HAP-1 (cell line): ENCODE data around the gene DHX38.
"Not testable (repeated sequence)": the region's sequence is repeated elsewhere in the genome, so short reads cannot be mapped to it uniquely, and the experiment has no call there.

Experiments used
- DNase-seq, 2 experiments: peaks; one replicate each; pipeline ENCODE4 v3.0.0-alpha.2; 2016 to 2020; ENCODE audit warnings: low spot score in 2 of 2
- H3K27me3 ChIP-seq: fragments of 250-450 bp; sonication (Bioruptor Pico); 2 replicates; pipeline ENCODE4 v1.5.1; 2020; ENCODE audit warnings: low read depth, mild to moderate bottlenecking, moderate library complexity
- H3K36me3 ChIP-seq: fragments of 250-450 bp; sonication (Bioruptor Pico); replicated peaks from 2 replicates; pipeline ENCODE4 v1.5.1; 2020; ENCODE audit warnings: mild to moderate bottlenecking
- H3K4me1 ChIP-seq: fragments of 250-450 bp; sonication (Bioruptor Pico); 2 replicates; pipeline ENCODE4 v1.5.1; 2020; ENCODE audit warnings: mild to moderate bottlenecking
- H3K4me3 ChIP-seq: fragments of 250-450 bp; sonication (Bioruptor Pico); 2 replicates; pipeline ENCODE4 v1.5.1; 2020; ENCODE audit warnings: mild to moderate bottlenecking, moderate library complexity
- H3K9me3 ChIP-seq: fragments of 250-450 bp; sonication (Bioruptor Pico); 2 replicates; pipeline ENCODE4 v1.5.1; 2020; ENCODE audit warnings: mild to moderate bottlenecking, moderate library complexity
- in situ Hi-C: fragments of 300-500 bp; cut with MboI; formaldehyde crosslinking; loops from 3 replicates; pipeline ENCODE4 v1.14.3; 2020; ENCODE audit warnings: low sequenced_read_pairs, inconsistent platforms, mixed read lengths

DHX38 gene

DNA sequence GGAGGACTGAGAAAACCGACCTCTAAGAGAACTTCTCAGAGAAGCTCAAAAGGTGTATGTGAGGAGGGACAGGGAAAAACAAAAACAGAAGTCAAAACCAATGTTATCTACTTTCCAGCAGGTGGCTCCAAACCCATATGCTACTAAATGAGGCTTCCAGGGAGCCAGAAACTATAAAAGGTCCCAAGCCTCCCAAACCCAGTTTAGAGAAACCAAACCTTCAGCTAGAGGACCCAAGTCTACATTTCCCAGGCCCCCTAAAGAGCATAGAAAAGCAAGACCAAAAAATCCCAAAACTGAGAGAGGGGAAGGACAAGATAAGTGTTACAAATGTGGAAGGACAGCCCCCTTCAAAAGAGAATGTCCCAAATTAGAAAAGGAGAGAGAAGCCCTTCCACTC is 26.9 kb upstream of the DHX38 start:
- peak in 1 of 2 experiments; percentile 58 for DNase-seq
- Histone ChIP-seq H3K36me3 (no peaks in the 10 kb centered on the region), H3K4me1 (no peaks in the 10 kb centered on the region), H3K27me3 (no peaks in the 10 kb centered on the region), H3K9me3 (no peaks in the 10 kb centered on the region), H3K4me3 (no peak overlapping the region)
- in situ Hi-C loops = no loop called here

DNA sequence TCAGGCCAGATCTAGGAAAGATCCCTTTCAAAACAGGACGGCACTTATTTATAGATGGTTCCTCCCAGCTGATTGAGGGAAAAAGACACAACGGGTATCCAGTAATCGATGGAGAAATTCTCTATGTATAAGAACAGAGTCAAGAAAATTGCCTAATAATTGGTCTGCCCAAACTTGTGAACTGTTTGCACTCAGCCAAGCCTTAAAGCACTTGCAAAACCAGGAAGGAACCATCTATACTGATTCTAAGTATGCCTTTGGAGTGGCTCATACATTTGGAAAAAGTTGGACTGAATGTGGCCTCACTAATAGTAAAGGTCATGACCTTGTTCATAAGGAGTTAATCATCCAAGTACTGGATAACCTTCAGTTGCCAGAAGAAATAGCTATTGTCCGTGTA is 24.7 kb upstream of the DHX38 start:
- DNase-seq = no peak
- no peaks in the 10 kb centered on the region for H3K36me3 ChIP-seq
- no peak overlapping the region for H3K4me3 ChIP-seq
- in situ Hi-C loops = no loop called here
- H3K4me1 ChIP-seq = no peaks in the 10 kb centered on the region
- H3K9me3 ChIP-seq = no peaks in the 10 kb centered on the region
- H3K27me3 ChIP-seq = no peaks in the 10 kb centered on the region

GRCh38 chr16:72072514-72073342 is 20.9 kb upstream of the DHX38 start:
- H3K36me3 ChIP-seq = no peaks in the 10 kb centered on the region
- H3K27me3 ChIP-seq = no peaks in the 10 kb centered on the region
- no peak overlapping the region for H3K4me3 ChIP-seq
- no peaks in the 10 kb centered on the region for H3K4me1 ChIP-seq
- in situ Hi-C loops = no loop called here
- no peak for DNase-seq
- no peaks in the 10 kb centered on the region for H3K9me3 ChIP-seq

GRCh38 chr16:72073560-72074230 is 20.0 kb upstream of the DHX38 start:
- in situ Hi-C loops = no loop called here
- no peaks in the 10 kb centered on the region for H3K9me3 ChIP-seq
- no peaks in the 10 kb centered on the region for H3K4me1 ChIP-seq
- H3K36me3 ChIP-seq = no peaks in the 10 kb centered on the region
- no peak overlapping the region for H3K4me3 ChIP-seq
- H3K27me3 ChIP-seq = no peaks in the 10 kb centered on the region
- no peak for DNase-seq

DNA sequence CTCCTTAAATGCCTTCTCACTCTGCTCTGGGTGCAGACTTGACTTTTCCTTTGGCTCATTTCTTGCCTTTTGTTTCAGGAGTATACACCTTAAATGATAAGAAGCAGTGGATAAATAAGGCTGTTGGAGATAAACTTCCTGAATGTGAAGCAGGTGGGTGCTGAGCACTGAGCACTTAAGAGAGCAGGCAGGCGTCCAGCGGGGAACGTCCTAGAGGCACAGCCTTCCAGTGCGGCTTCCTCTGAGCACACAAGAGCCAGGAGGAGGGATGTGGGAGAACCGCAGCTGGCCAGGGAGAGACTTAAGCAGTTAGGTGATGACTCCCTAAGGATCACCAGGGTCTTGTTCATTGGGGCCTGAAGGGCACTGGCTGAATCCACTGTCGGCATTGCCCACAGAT is 18.6 kb upstream of the DHX38 start:
- H3K36me3 ChIP-seq, DNase-seq, H3K27me3 ChIP-seq, H3K4me3 ChIP-seq, in situ Hi-C loops, H3K4me1 ChIP-seq, H3K9me3 ChIP-seq: not testable (repeated sequence)

GRCh38 chr16:72076991-72077706 is 16.5 kb upstream of the DHX38 start:
- in situ Hi-C loops, H3K9me3 ChIP-seq: not testable (repeated sequence)

GRCh38 chr16:72083778-72084404 is 9.8 kb upstream of the DHX38 start:
- in situ Hi-C loops = no loop called here
- Histone ChIP-seq H3K4me1 (no peaks in the 10 kb centered on the region), H3K9me3 (no peaks in the 10 kb centered on the region), H3K4me3 (no peak overlapping the region), H3K27me3 (no peaks in the 10 kb centered on the region), H3K36me3 (peaks cover 31% of the 10 kb centered on the region)
- no peak for DNase-seq

More at GRCh38 chr16:72076991-72077706, 16.5 kb upstream of the DHX38 start:
- DNase-seq, H3K36me3 ChIP-seq, H3K4me1 ChIP-seq, H3K27me3 ChIP-seq, H3K4me3 ChIP-seq: not testable (repeated sequence)

- DNase-seq = no peak
- Histone ChIP-seq H3K4me1 (no peaks in the 10 kb centered on the region), H3K4me3 (no peak overlapping the region), H3K36me3 (peaks cover 37% of the 10 kb centered on the region), H3K27me3 (no peaks in the 10 kb centered on the region), H3K9me3 (no peaks in the 10 kb centered on the region)
- in situ Hi-C loops = no loop called here
These were observed 9.2 kb upstream of the DHX38 start for GRCh38 chr16:72084445-72084844.

- Histone ChIP-seq H3K4me3 (no peak overlapping the region), H3K27me3 (no peaks in the 10 kb centered on the region), H3K36me3 (peaks cover 42% of the 10 kb centered on the region)
These were observed 8.6 kb upstream of the DHX38 start for GRCh38 chr16:72085002-72085401.

GRCh38 chr16:72091217-72091616 is 2.4 kb upstream of the DHX38 start:
- no peaks in the 10 kb centered on the region for H3K9me3 ChIP-seq
- H3K36me3 ChIP-seq = peaks cover 33% of the 10 kb centered on the region
- DNase-seq = no peak
- peaks cover 5% of the 10 kb centered on the region for H3K4me1 ChIP-seq
- no peaks in the 10 kb centered on the region for H3K27me3 ChIP-seq
- in situ Hi-C loops = no loop called here
- H3K4me3 ChIP-seq = no peak overlapping the region

More at GRCh38 chr16:72085002-72085401, 8.6 kb upstream of the DHX38 start:
- DNase-seq = no peak
- no peaks in the 10 kb centered on the region for H3K9me3 ChIP-seq
- no peaks in the 10 kb centered on the region for H3K4me1 ChIP-seq
- in situ Hi-C loops = no loop called here

- peak; percentile 54 to 65 for DNase-seq
- in situ Hi-C loops = no loop called here
- peaks cover 31% of the 10 kb centered on the region for H3K36me3 ChIP-seq
These were observed 707 bp upstream of the DHX38 start for GRCh38 chr16:72092832-72093447.

GRCh38 chr16:72094266-72094610 is 591 bp downstream of the DHX38 start:
- no peaks in the 10 kb centered on the region for H3K27me3 ChIP-seq
- H3K9me3 ChIP-seq = no peaks in the 10 kb centered on the region
- peak overlapping the region; percentile 81 for H3K4me3 ChIP-seq
- peaks cover 28% of the 10 kb centered on the region for H3K36me3 ChIP-seq
- DNase-seq = no peak
- H3K4me1 ChIP-seq = peaks cover 5% of the 10 kb centered on the region
- in situ Hi-C loops = no loop called here

More at GRCh38 chr16:72092832-72093447, 707 bp upstream of the DHX38 start:
- H3K27me3 ChIP-seq = no peaks in the 10 kb centered on the region
- peak overlapping the region; percentile 81 for H3K4me3 ChIP-seq
- peaks cover 5% of the 10 kb centered on the region for H3K4me1 ChIP-seq
- no peaks in the 10 kb centered on the region for H3K9me3 ChIP-seq

DNA sequence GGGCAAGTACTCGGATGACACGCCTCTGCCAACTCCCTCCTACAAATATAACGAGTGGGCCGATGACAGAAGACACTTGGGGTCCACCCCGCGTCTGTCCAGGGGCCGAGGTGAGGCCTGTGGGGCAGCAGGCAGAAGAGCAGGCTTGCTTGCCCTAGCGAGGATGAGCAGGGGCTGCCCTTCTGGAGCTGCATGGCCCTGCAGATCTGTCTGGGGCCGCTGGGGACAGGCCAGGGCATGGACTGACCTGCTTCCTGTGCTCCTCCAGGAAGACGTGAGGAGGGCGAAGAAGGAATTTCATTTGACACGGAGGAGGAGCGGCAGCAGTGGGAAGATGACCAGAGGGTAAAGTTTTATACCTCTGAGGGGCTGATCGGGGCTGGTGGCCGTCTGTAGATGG is 5.3 kb downstream of the DHX38 start:
- Histone ChIP-seq H3K4me1 (peaks cover 5% of the 10 kb centered on the region), H3K9me3 (no peaks in the 10 kb centered on the region), H3K27me3 (no peaks in the 10 kb centered on the region), H3K4me3 (no peak overlapping the region), H3K36me3 (peaks cover 66% of the 10 kb centered on the region)
- DNase-seq = no peak
- in situ Hi-C loops = no loop called here
